ENCODE measurements around the gene SH3BP4.

SH3BP4 gene

GRCh38 chr2:234967201-234967869 is 15.5 kb downstream of the SH3BP4 start:
- TF ChIP-seq POLR2A (IDR thresholded peaks at IDR 0.05; ENCODE audit: low read length) (no peak), GATA1 (IDR thresholded peaks at IDR 0.05; ENCODE audit: low read depth, low read length) (no peak)

GRCh38 chr2:234967870-234968208 is 16.0 kb downstream of the SH3BP4 start:
- no peak for DNase-seq
- TF ChIP-seq GATA1 (IDR thresholded peaks at IDR 0.05; ENCODE audit: low read depth, low read length) (no peak), POLR2A (IDR thresholded peaks at IDR 0.05; ENCODE audit: low read length) (no peak)

More at GRCh38 chr2:234967201-234967869, 15.5 kb downstream of the SH3BP4 start:
- no peak for DNase-seq

- DNase-seq: no peak
- TF ChIP-seq POLR2A (IDR thresholded peaks at IDR 0.05; ENCODE audit: low read length) (no peak), GATA1 (IDR thresholded peaks at IDR 0.05; ENCODE audit: low read depth, low read length) (no peak)
These were observed 17.0 kb downstream of the SH3BP4 start for GRCh38 chr2:234968631-234969305.

- TF ChIP-seq POLR2A (IDR thresholded peaks at IDR 0.05; ENCODE audit: low read length) (no peak), GATA1 (IDR thresholded peaks at IDR 0.05; ENCODE audit: low read depth, low read length) (no peak)
These were observed 17.7 kb downstream of the SH3BP4 start for GRCh38 chr2:234969306-234970098.

GRCh38 chr2:234970099-234970440 is 18.3 kb downstream of the SH3BP4 start:
- DNase-seq: no peak
- TF ChIP-seq GATA1 (IDR thresholded peaks at IDR 0.05; ENCODE audit: low read depth, low read length): no peak
- TF ChIP-seq POLR2A (IDR thresholded peaks at IDR 0.05; ENCODE audit: low read length): no peak

More at GRCh38 chr2:234969306-234970098, 17.7 kb downstream of the SH3BP4 start:
- DNase-seq: no peak

GRCh38 chr2:234970477-234970882 is 18.7 kb downstream of the SH3BP4 start:
- no peak for DNase-seq
- TF ChIP-seq GATA1 (IDR thresholded peaks at IDR 0.05; ENCODE audit: low read depth, low read length) (no peak), POLR2A (IDR thresholded peaks at IDR 0.05; ENCODE audit: low read length) (no peak)

GRCh38 chr2:234971496-234971895 is 19.7 kb downstream of the SH3BP4 start:
- no peak for DNase-seq
- no peak for TF ChIP-seq GATA1 (IDR thresholded peaks at IDR 0.05; ENCODE audit: low read depth, low read length)
- TF ChIP-seq POLR2A (IDR thresholded peaks at IDR 0.05; ENCODE audit: low read length): no peak

GRCh38 chr2:234973008-234973407 is 21.2 kb downstream of the SH3BP4 start:
- DNase-seq: no peak
- TF ChIP-seq POLR2A (IDR thresholded peaks at IDR 0.05; ENCODE audit: low read length) (no peak), GATA1 (IDR thresholded peaks at IDR 0.05; ENCODE audit: low read depth, low read length) (no peak)

GRCh38 chr2:234974501-234975385 is 22.9 kb downstream of the SH3BP4 start:
- no peak for DNase-seq
- TF ChIP-seq POLR2A (IDR thresholded peaks at IDR 0.05; ENCODE audit: low read length) (no peak), GATA1 (IDR thresholded peaks at IDR 0.05; ENCODE audit: low read depth, low read length) (no peak)

GRCh38 chr2:234975611-234976010 is 23.8 kb downstream of the SH3BP4 start:
- TF ChIP-seq POLR2A (IDR thresholded peaks at IDR 0.05; ENCODE audit: low read length): no peak
- no peak for TF ChIP-seq GATA1 (IDR thresholded peaks at IDR 0.05; ENCODE audit: low read depth, low read length)
- no peak for DNase-seq

- DNase-seq: no peak
- TF ChIP-seq GATA1 (IDR thresholded peaks at IDR 0.05; ENCODE audit: low read depth, low read length) (no peak), POLR2A (IDR thresholded peaks at IDR 0.05; ENCODE audit: low read length) (no peak)
These were observed 24.8 kb downstream of the SH3BP4 start for GRCh38 chr2:234976479-234977227.

- TF ChIP-seq GATA1 (IDR thresholded peaks at IDR 0.05; ENCODE audit: low read depth, low read length) (no peak), POLR2A (IDR thresholded peaks at IDR 0.05; ENCODE audit: low read length) (no peak)
- DNase-seq: no peak
These were observed 25.4 kb downstream of the SH3BP4 start for GRCh38 chr2:234977228-234977679.

All from erythroblast (primary cell).